ENCODE data around the gene DAPK1.

DNA sequence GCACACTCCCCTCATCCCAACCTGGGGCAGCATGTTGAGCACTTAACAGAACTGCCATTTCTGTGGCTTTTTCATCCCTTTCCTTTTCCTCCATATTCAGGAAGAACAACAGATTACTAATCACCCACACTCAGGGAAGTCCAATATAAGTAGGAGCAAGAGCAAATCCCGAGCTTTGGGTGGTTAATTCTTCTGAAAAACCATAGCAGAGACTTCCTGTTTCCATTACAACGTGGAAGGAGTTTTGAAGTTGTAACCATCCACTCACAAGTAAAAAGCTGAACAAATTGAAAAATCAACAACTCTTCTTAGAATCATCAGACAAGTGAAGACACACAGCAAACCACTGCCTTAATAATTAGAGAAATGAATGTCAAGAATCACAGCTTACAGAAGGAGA is 236.4 kb downstream of the DAPK1 start:
- no peak for TF ChIP-seq RNF2 (IDR thresholded peaks at IDR 0.05; ENCODE audit: borderline replicate concordance, low read depth)
- TF ChIP-seq, protein P1, sequence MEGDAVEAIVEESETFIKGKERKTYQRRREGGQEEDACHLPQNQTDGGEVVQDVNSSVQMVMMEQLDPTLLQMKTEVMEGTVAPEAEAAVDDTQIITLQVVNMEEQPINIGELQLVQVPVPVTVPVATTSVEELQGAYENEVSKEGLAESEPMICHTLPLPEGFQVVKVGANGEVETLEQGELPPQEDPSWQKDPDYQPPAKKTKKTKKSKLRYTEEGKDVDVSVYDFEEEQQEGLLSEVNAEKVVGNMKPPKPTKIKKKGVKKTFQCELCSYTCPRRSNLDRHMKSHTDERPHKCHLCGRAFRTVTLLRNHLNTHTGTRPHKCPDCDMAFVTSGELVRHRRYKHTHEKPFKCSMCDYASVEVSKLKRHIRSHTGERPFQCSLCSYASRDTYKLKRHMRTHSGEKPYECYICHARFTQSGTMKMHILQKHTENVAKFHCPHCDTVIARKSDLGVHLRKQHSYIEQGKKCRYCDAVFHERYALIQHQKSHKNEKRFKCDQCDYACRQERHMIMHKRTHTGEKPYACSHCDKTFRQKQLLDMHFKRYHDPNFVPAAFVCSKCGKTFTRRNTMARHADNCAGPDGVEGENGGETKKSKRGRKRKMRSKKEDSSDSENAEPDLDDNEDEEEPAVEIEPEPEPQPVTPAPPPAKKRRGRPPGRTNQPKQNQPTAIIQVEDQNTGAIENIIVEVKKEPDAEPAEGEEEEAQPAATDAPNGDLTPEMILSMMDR (IDR thresholded peaks at IDR 0.05), result no peak
- no peak for TF ChIP-seq POLR2A (IDR thresholded peaks at IDR 0.05; ENCODE audit: low read length)
- TF ChIP-seq, protein P2, sequence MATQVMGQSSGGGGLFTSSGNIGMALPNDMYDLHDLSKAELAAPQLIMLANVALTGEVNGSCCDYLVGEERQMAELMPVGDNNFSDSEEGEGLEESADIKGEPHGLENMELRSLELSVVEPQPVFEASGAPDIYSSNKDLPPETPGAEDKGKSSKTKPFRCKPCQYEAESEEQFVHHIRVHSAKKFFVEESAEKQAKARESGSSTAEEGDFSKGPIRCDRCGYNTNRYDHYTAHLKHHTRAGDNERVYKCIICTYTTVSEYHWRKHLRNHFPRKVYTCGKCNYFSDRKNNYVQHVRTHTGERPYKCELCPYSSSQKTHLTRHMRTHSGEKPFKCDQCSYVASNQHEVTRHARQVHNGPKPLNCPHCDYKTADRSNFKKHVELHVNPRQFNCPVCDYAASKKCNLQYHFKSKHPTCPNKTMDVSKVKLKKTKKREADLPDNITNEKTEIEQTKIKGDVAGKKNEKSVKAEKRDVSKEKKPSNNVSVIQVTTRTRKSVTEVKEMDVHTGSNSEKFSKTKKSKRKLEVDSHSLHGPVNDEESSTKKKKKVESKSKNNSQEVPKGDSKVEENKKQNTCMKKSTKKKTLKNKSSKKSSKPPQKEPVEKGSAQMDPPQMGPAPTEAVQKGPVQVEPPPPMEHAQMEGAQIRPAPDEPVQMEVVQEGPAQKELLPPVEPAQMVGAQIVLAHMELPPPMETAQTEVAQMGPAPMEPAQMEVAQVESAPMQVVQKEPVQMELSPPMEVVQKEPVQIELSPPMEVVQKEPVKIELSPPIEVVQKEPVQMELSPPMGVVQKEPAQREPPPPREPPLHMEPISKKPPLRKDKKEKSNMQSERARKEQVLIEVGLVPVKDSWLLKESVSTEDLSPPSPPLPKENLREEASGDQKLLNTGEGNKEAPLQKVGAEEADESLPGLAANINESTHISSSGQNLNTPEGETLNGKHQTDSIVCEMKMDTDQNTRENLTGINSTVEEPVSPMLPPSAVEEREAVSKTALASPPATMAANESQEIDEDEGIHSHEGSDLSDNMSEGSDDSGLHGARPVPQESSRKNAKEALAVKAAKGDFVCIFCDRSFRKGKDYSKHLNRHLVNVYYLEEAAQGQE (IDR thresholded peaks at IDR 0.05), result no peak
- TF ChIP-seq, protein P3, sequence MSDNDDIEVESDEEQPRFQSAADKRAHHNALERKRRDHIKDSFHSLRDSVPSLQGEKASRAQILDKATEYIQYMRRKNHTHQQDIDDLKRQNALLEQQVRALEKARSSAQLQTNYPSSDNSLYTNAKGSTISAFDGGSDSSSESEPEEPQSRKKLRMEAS (IDR thresholded peaks at IDR 0.05), result no peak
- no peak for TF ChIP-seq EP300 (IDR thresholded peaks at IDR 0.05)
- no peak for TF ChIP-seq CEBPB (IDR thresholded peaks at IDR 0.05)
- no peak for TF ChIP-seq GATA3 (IDR thresholded peaks at IDR 0.05; ENCODE audit: borderline replicate concordance)
- no peak for TF ChIP-seq CBX2 (IDR thresholded peaks at IDR 0.05; ENCODE audit: borderline replicate concordance, low read depth)
- TF ChIP-seq BHLHE40 (IDR thresholded peaks at IDR 0.05; ENCODE audit: low read depth, low read length), result no peak
- TF ChIP-seq PHF8 (IDR thresholded peaks at IDR 0.05; ENCODE audit: borderline replicate concordance, low read depth), result no peak
- TF ChIP-seq MAZ (IDR thresholded peaks at IDR 0.05; ENCODE audit: borderline replicate concordance, low read depth, low read length), result no peak
- no peak for TF ChIP-seq SMC3 (IDR thresholded peaks at IDR 0.05)

All from A549 (cell line).